OCI-LY7 (cell line): Measurements from ENCODE around the gene LLGL1.

Experiments used
- CTCF ChIP-seq: fragments of 200-600 bp; sonication (generic); conservative IDR thresholded peaks from 2 replicates; pipeline ENCODE4 v1.5.1; 2014; ENCODE audit warnings: mild to moderate bottlenecking, antibody characterized with exemption, low read length, moderate library complexity, mixed read lengths
- EZH2phosphoT487 ChIP-seq: fragments of 200-600 bp; sonication (generic); IDR thresholded peaks from 2 replicates; pipeline ENCODE4 v1.6.1; 2018; ENCODE audit warnings: low read depth, borderline replicate concordance, mild to moderate bottlenecking, mixed run types, antibody characterized with exemption, low read length, moderate library complexity, mixed read lengths

GRCh38 chr17:18253187-18253884 is 27.9 kb downstream of the LLGL1 start:
- no peak for TF ChIP-seq CTCF
- TF ChIP-seq EZH2phosphoT487: no peak
